ENCODE measurements around the gene ETS1. TPM values are rescaled to one million over a fixed set of nuclear protein-coding genes. Genes with fewer than 3 reads are reported as not detected.
A peak's percentile ranks its signal among the peaks of the same experiment; 100 is the strongest.

The ETS1 gene
- polyA plus RNA-seq, 1 donor (not counting 4 experiments of a cell fraction or from before 2014, with no cell fraction given), result 41.0 TPM

DNA sequence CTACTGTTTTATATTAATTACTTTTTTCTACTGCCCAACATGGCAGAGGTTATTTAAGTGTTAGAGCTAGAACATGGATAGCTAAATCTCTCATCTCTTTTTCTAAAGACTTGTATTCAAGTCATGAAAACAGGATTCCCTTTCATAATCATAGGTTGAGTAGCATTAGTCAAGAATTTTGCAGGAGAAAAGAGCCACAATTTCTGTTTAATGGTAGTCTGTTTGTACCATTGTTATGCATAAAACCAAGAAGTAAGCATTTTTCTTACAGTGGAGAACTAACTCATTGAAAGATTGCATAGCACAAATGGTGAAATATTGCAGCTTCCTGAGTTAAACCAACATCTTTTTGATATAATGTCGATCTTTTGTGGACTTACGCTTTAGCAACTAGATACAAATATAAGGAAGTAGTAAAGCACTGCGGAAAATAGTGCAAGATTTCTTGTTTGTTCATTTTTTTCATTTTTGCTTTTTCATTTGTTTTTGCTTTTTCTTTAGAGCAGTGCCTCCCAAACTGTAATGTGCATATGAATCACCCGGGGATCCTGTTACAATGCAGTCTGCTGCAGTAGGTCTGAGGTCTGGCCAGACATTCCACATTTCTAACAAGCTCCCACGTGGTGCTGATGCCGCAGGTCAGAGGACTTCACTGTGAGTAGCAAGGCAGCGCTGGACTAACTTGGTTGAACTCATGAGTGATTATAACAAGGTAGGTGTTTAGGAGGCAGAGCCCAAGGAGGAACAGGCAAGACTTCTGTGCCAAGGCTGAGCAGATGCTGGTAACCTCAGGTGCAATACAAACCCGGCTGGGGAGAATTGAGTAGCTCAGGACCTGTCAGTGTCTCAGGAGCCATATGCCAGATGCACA lies 4.6 kb downstream of the ETS1 start:
- H3K27ac ChIP-seq (ENCODE audit: control insufficient read depth, insufficient read depth, low read length), result no peak overlapping the region
- FAIRE-seq (peak; percentile 75), DNase-seq (ENCODE audit: low read depth, low spot score) (no peak)
- H4K20me1 ChIP-seq (ENCODE audit: control insufficient read depth, extremely low read depth, insufficient read depth, low read length), result no peaks in the 10 kb centered on the region
- TF ChIP-seq, protein P1, sequence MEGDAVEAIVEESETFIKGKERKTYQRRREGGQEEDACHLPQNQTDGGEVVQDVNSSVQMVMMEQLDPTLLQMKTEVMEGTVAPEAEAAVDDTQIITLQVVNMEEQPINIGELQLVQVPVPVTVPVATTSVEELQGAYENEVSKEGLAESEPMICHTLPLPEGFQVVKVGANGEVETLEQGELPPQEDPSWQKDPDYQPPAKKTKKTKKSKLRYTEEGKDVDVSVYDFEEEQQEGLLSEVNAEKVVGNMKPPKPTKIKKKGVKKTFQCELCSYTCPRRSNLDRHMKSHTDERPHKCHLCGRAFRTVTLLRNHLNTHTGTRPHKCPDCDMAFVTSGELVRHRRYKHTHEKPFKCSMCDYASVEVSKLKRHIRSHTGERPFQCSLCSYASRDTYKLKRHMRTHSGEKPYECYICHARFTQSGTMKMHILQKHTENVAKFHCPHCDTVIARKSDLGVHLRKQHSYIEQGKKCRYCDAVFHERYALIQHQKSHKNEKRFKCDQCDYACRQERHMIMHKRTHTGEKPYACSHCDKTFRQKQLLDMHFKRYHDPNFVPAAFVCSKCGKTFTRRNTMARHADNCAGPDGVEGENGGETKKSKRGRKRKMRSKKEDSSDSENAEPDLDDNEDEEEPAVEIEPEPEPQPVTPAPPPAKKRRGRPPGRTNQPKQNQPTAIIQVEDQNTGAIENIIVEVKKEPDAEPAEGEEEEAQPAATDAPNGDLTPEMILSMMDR (optimal IDR thresholded peaks at IDR 0.05 in 1 of 3, IDR thresholded peaks at IDR 0.05 in 1 of 3, conservative IDR thresholded peaks at IDR 0.05 in 1 of 3; ENCODE audit: extremely low read depth in 1 of 3, insufficient read depth in 2 of 3, low read length in 3 of 3), result no peak
- TF ChIP-seq EZH2 (IDR thresholded peaks at IDR 0.05; ENCODE audit: low read length), result no peak
- no peaks in the 10 kb centered on the region for H3K9me3 ChIP-seq (ENCODE audit: control insufficient read depth, low read depth, low read length)
- dilution Hi-C loops (cut with MboI; ENCODE audit: extremely low pct_ligation_motif_present, low sequenced_read_pairs), result no loop called here
- H3K4me1 ChIP-seq (ENCODE audit: control insufficient read depth, extremely low read depth, insufficient read depth, low read length), result no peaks in the 10 kb centered on the region
- H3K79me2 ChIP-seq (ENCODE audit: control insufficient read depth, insufficient read depth, low read length), result no peaks in the 10 kb centered on the region
- no peaks in the 10 kb centered on the region for H3K36me3 ChIP-seq (ENCODE audit: control insufficient read depth in 2 of 2, extremely low read depth in 1 of 2, insufficient read depth in 2 of 2, low read length in 2 of 2)
- H3K4me3 ChIP-seq (ENCODE audit: control insufficient read depth in 2 of 3, extremely low read depth in 1 of 3, insufficient read depth in 2 of 3, low read depth in 1 of 3, low read length in 3 of 3), result no peak overlapping the region
- H3K27me3 ChIP-seq (ENCODE audit: control insufficient read depth, extremely low read depth, insufficient read depth, low read length), result peaks cover 12% of the 10 kb centered on the region
- H3K9me1 ChIP-seq (ENCODE audit: control insufficient read depth, extremely low read depth, insufficient read depth, low read length), result no peaks in the 10 kb centered on the region
- H3K9ac ChIP-seq (ENCODE audit: control insufficient read depth, extremely low read depth, insufficient read depth, low read length), result no peak overlapping the region
- H2AFZ ChIP-seq (ENCODE audit: control insufficient read depth, low read length), result no peak overlapping the region
- H3K4me2 ChIP-seq (ENCODE audit: control insufficient read depth, extremely low read depth, insufficient read depth, low read depth, low read length), result no peak overlapping the region

DNA sequence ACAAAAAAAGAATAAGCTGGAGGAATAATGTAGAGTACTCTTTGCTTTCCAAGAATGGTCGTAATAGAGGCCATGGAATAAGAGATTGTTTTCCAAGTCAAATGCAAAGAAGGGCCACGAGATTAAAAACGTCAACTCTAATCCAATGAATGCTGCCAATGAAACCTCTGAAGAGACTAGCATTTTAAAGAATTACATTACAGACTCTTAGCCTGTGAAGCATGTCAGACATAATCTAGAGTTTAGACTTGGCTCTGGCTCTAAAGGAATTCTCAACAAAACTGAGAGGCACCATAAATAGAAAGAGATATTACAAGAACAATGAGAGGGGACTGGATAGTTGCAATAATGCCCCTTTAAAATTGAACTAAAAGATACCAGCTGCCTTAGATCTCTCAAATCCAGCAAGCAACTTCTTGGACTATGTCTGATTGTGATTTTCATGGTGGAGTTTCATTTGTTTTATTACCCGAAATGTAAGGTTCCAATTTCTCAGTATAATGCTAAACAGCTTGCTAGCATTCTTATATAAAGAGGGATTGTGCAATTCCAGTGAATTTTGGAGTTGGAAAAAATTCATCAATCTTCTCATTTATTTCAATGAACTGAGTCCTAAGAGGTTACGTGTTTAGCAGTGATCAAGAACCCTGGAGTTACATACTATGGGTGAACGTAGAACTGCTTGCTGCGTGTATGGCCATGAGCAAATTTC lies 5.6 kb downstream of the ETS1 start:
- FAIRE-seq (no peak), DNase-seq (ENCODE audit: low read depth, low spot score) (no peak)
- H3K4me3 ChIP-seq (ENCODE audit: control insufficient read depth in 2 of 3, extremely low read depth in 1 of 3, insufficient read depth in 2 of 3, low read depth in 1 of 3, low read length in 3 of 3), result no peak overlapping the region
- H3K4me2 ChIP-seq (ENCODE audit: control insufficient read depth, extremely low read depth, insufficient read depth, low read depth, low read length), result no peak overlapping the region
- H3K27me3 ChIP-seq (ENCODE audit: control insufficient read depth, extremely low read depth, insufficient read depth, low read length), result peaks cover 8% of the 10 kb centered on the region
- dilution Hi-C loops (cut with MboI; ENCODE audit: extremely low pct_ligation_motif_present, low sequenced_read_pairs), result no loop called here
- TF ChIP-seq, protein P1 (optimal IDR thresholded peaks at IDR 0.05 in 1 of 3, IDR thresholded peaks at IDR 0.05 in 1 of 3, conservative IDR thresholded peaks at IDR 0.05 in 1 of 3; ENCODE audit: extremely low read depth in 1 of 3, insufficient read depth in 2 of 3, low read length in 3 of 3), result no peak
- TF ChIP-seq EZH2 (IDR thresholded peaks at IDR 0.05; ENCODE audit: low read length), result no peak
- H3K9ac ChIP-seq (ENCODE audit: control insufficient read depth, extremely low read depth, insufficient read depth, low read length), result no peak overlapping the region
- no peaks in the 10 kb centered on the region for H3K4me1 ChIP-seq (ENCODE audit: control insufficient read depth, extremely low read depth, insufficient read depth, low read length)
- H2AFZ ChIP-seq (ENCODE audit: control insufficient read depth, low read length), result no peak overlapping the region
- H4K20me1 ChIP-seq (ENCODE audit: control insufficient read depth, extremely low read depth, insufficient read depth, low read length), result no peaks in the 10 kb centered on the region
- no peaks in the 10 kb centered on the region for H3K9me1 ChIP-seq (ENCODE audit: control insufficient read depth, extremely low read depth, insufficient read depth, low read length)
- H3K9me3 ChIP-seq (ENCODE audit: control insufficient read depth, low read depth, low read length), result no peaks in the 10 kb centered on the region
- H3K79me2 ChIP-seq (ENCODE audit: control insufficient read depth, insufficient read depth, low read length), result no peaks in the 10 kb centered on the region
- no peak overlapping the region for H3K27ac ChIP-seq (ENCODE audit: control insufficient read depth, insufficient read depth, low read length)
- no peaks in the 10 kb centered on the region for H3K36me3 ChIP-seq (ENCODE audit: control insufficient read depth in 2 of 2, extremely low read depth in 1 of 2, insufficient read depth in 2 of 2, low read length in 2 of 2)

All from keratinocyte (primary cell).